A549 (cell line): ENCODE measurements around the gene MED9. TPM values are rescaled to one million over a fixed set of nuclear protein-coding genes. Genes with fewer than 3 reads are reported as not detected.
A peak's percentile ranks its signal among the peaks of the same experiment; 100 is the strongest.

Source experiments
- ATAC-seq, 2 experiments: fragments of 200-7000 bp in 1 of 2; fragments of >200 bp in 1 of 2; cut with Nextera tagmentation in 1 of 2; cut with Tn5 transposase in 1 of 2; 3 replicates each; pipeline versions ENCODE4 v1.8.0 to v1.9.1; 2018 to 2020; ENCODE audit warnings: mild to moderate bottlenecking in 1 of 2, moderate library complexity in 1 of 2
- CTCF ChIA-PET: fragments of 300-600 bp; sonication (Branson Sonifier 250); formaldehyde crosslinking; extraction: SDS; loops from one replicate; lab custom pipeline; 2021; ENCODE audit warnings: antibody characterized with exemption, inconsistent platforms; lab: Yijun Ruan, JAX
- POLR2A ChIA-PET: fragments of 350-600 bp; formaldehyde crosslinking; extraction: SDS; loops from one replicate; lab custom pipeline; 2021; ENCODE audit warnings: antibody characterized with exemption, inconsistent platforms; lab: Yijun Ruan, JAX
- DNase-seq, 2 experiments: peaks; one replicate each; pipeline versions ENCODE4 v3.0.0 to v3.0.0-alpha.2; 2011 to 2016; ENCODE audit warnings: low read depth in 1 of 2, low spot score in 1 of 2
- FAIRE-seq: peaks from 2 replicates; lab custom pipeline; 2011; peaks lifted over from hg19 to GRCh38; lab: Jason Lieb, UNC
- H3K27ac ChIP-seq, 2 experiments: fragments of >200 bp; sonication (Bioruptor Twin); formaldehyde crosslinking; 3 replicates each; pipeline ENCODE4 v1.5.1; 2016 to 2017
- H3K4me1 ChIP-seq: fragments of >200 bp; sonication (Bioruptor Twin); formaldehyde crosslinking; 3 replicates; pipeline ENCODE4 v1.6.1; 2016
- H3K4me2 ChIP-seq: fragments of >200 bp; sonication (Bioruptor Twin); formaldehyde crosslinking; 3 replicates; pipeline ENCODE4 v1.6.1; 2016
- H3K4me3 ChIP-seq: fragments of >200 bp; sonication (Bioruptor Twin); formaldehyde crosslinking; 3 replicates; pipeline ENCODE4 v1.5.1; 2016
- H3K9me3 ChIP-seq: fragments of >200 bp; sonication (Bioruptor Twin); formaldehyde crosslinking; 3 replicates; pipeline ENCODE4 v1.6.1; 2016
- BHLHE40 ChIP-seq: IDR thresholded peaks from 2 replicates; pipeline ENCODE4 v1.6.1; 2012; ENCODE audit warnings: low read depth, low read length, inconsistent platforms
- CBX8 ChIP-seq: fragments of 200-600 bp; sonication (generic); IDR thresholded peaks from 2 replicates; pipeline ENCODE4 v1.6.1; 2016
- CHD2 ChIP-seq: fragments of 150-350 bp; IDR thresholded peaks from 2 replicates; pipeline ENCODE4 v1.6.1; 2014; ENCODE audit warnings: low read length; ENCODE audit not compliant: partially characterized antibody
- CHD4 ChIP-seq: fragments of 200-600 bp; sonication (generic); IDR thresholded peaks from 2 replicates; pipeline ENCODE4 v1.6.1; 2016; ENCODE audit warnings: antibody characterized with exemption, mild to moderate bottlenecking, borderline replicate concordance
- EHMT2 ChIP-seq: fragments of 200-600 bp; sonication (generic); IDR thresholded peaks from 2 replicates; pipeline ENCODE4 v1.6.1; 2016; ENCODE audit warnings: antibody characterized with exemption, low read depth, mild to moderate bottlenecking, moderate library complexity
- ESRRA ChIP-seq: fragments of 150-350 bp; IDR thresholded peaks from 2 replicates; pipeline ENCODE4 v1.6.1; 2014; ENCODE audit warnings: mild to moderate bottlenecking, low read length, borderline replicate concordance
- GATA3 ChIP-seq: IDR thresholded peaks from 2 replicates; pipeline ENCODE4 v1.6.1; 2012; ENCODE audit warnings: borderline replicate concordance
- HOXA7 ChIP-seq: fragments of 250-450 bp; sonication (Bioruptor Pico); IDR thresholded peaks from 2 replicates; pipeline ENCODE4 v1.5.0; 2020; ENCODE audit warnings: mild to moderate bottlenecking, moderate library complexity
- NPAS2 ChIP-seq: fragments of 250-450 bp; sonication (Bioruptor Pico); IDR thresholded peaks from 2 replicates; pipeline ENCODE4 v1.8.0; 2022; ENCODE audit warnings: mild to moderate bottlenecking, moderate library complexity, borderline replicate concordance
- NR3C1 ChIP-seq: fragments of >200 bp; sonication (Bioruptor Twin); formaldehyde crosslinking; IDR thresholded peaks from 3 replicates; pipeline ENCODE4 v1.6.1; 2017
- POLR2A ChIP-seq: IDR thresholded peaks from 2 replicates; pipeline ENCODE4 v1.6.1; 2012; ENCODE audit warnings: mild to moderate bottlenecking, low read length
- RARB ChIP-seq: fragments of 250-450 bp; sonication (Bioruptor Pico); IDR thresholded peaks from 2 replicates; pipeline ENCODE4 v1.8.0; 2021; ENCODE audit warnings: mild to moderate bottlenecking, moderate library complexity
- RCOR1 ChIP-seq: fragments of 150-350 bp; IDR thresholded peaks from 2 replicates; pipeline ENCODE4 v1.6.1; 2014; ENCODE audit warnings: antibody characterized with exemption, low read length, low read depth
- RNF2 ChIP-seq: fragments of 200-600 bp; sonication (generic); IDR thresholded peaks from 2 replicates; pipeline ENCODE4 v1.6.1; 2016; ENCODE audit warnings: low read depth, mild to moderate bottlenecking, antibody characterized with exemption, moderate library complexity, borderline replicate concordance
- SREBF2 ChIP-seq: fragments of 450-650 bp; IDR thresholded peaks from 2 replicates; pipeline ENCODE4 v1.6.1; 2014; ENCODE audit warnings: mild to moderate bottlenecking, moderate library complexity
- TP53 ChIP-seq: fragments of 250-450 bp; sonication (Bioruptor Pico); IDR thresholded peaks from 2 replicates; pipeline ENCODE4 v1.5.0; 2021; ENCODE audit warnings: mild to moderate bottlenecking, moderate library complexity
- WGBS: methylation state at CpG from one replicate; pipeline ENCODE4 v1.1.6; 2017; ENCODE audit errors: missing lambda C conversion rate; 5-methylcytosine and 5-hydroxymethylcytosine counted together
- polyA plus RNA-seq, 4 experiments: library from polyadenylated mRNA; depleted of rRNA in 3 of 4; stranded (reverse); fragments of >200 nt; fragmentation: RNase III in 1 of 4; extraction: RNeasy Plus Mini Kit Qiagen cat#74134 plus additional on column Dnase treatment in 1 of 4; gene quantifications; 2 replicates in 3 of 4; 3 replicates in 1 of 4; pipeline ENCODE4 v1.2.3, GENCODE V29; 2011 to 2017
- TF ChIP-seq, protein P1 (sequence below): fragments of 250-450 bp; sonication (Bioruptor Pico); IDR thresholded peaks from 2 replicates; pipeline ENCODE4 v1.5.0; 2021; ENCODE audit warnings: mild to moderate bottlenecking, moderate library complexity, borderline replicate concordance
- TF ChIP-seq, protein P2 (sequence below): fragments of 450-650 bp; IDR thresholded peaks from 2 replicates; pipeline ENCODE4 v1.6.1; 2014; ENCODE audit warnings: antibody characterized with exemption
- TF ChIP-seq, protein P3 (sequence below): fragments of >200 bp; sonication (Bioruptor Twin); formaldehyde crosslinking; IDR thresholded peaks from 2 replicates; pipeline ENCODE4 v1.6.1; 2016
- TF ChIP-seq, protein P4 (sequence below): fragments of 200-600 bp; sonication (generic); IDR thresholded peaks from 2 replicates; pipeline ENCODE4 v1.6.1; 2016; ENCODE audit warnings: antibody characterized with exemption, mild to moderate bottlenecking, moderate library complexity

Gene MED9
- polyA plus RNA-seq, 2 of the 4 experiments (the other 2 are of a cell fraction): 15.2 to 17.4 TPM

DNA sequence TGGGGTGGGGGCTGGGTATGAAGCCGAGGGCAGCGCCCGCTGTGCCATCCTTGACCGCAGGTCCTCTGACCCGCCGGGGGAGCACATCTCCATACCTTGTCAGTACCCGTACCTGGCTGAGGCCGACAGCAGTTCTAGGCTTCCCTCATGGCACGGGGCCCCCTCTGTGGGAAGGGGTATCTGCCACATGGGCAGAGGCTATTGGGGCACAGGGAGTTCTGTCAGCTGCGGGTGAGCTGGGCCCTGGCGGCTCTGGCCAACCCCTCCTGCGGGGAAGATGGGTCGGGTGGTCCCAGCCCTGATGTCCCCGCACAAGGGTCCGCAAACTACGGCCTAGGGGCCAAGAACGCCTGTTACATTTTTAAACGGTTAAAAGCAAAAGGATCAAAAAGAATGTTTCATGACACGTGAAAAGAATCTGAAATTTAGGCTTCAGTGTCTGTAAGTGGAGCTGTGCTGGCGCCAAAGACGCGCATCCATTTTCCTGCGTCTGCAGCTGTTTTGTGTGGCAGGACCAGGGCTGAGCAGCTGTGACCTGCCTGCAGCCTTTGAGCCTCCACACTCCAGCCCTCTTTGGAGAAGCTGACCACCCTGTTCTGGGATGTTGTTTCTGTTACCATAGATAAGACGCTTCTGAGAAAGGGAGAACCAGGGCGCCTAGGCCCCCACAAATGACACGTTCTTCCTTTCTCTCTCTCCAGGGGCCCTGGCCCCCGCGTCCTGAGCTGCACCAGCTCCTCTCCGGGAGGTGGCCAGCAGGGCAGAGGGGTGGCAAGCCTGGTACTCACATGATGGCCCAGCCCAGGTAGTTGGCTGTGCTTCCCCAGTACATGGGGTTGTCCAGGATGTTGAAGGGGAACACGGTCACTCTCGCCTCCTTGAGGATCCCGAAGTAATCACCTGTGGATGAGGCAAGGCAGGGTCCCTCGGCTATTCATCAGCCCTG, 32.1 kb downstream of the MED9 start:
- no peak overlapping the region; a peak in 1 of 6 replicates for H3K27ac ChIP-seq
- DNase-seq: no peak
- WGBS: 91% methylated on average over 33 of the region's 33 CpGs
- CTCF ChIA-PET: interaction anchor here (1.2 to 9.0 kb wide), 7 partner anchors 10 to 154 kb away, joined by 4 to 102 read pairs (median 6); partner anchors contain the start of genes PEMT and RASD1
- H3K9me3 ChIP-seq: no peaks in the 10 kb centered on the region
- POLR2A ChIA-PET: interaction anchor here (1.1 kb wide), 1 partner anchor 13 kb away, joined by 3 read pairs; the partner anchor contains the start of gene RASD1
- TF ChIP-seq GATA3: no peak
- no peak for TF ChIP-seq RARB (CRISPR knock-in tag)
- TF ChIP-seq NPAS2 (CRISPR knock-in tag): no peak
- H3K4me2 ChIP-seq: no peak overlapping the region
- no peak for FAIRE-seq
- no peak overlapping the region for H3K4me3 ChIP-seq
- peaks cover 15% of the 10 kb centered on the region for H3K4me1 ChIP-seq
- ATAC-seq: no peak; a peak in 1 of 6 replicates

DNA sequence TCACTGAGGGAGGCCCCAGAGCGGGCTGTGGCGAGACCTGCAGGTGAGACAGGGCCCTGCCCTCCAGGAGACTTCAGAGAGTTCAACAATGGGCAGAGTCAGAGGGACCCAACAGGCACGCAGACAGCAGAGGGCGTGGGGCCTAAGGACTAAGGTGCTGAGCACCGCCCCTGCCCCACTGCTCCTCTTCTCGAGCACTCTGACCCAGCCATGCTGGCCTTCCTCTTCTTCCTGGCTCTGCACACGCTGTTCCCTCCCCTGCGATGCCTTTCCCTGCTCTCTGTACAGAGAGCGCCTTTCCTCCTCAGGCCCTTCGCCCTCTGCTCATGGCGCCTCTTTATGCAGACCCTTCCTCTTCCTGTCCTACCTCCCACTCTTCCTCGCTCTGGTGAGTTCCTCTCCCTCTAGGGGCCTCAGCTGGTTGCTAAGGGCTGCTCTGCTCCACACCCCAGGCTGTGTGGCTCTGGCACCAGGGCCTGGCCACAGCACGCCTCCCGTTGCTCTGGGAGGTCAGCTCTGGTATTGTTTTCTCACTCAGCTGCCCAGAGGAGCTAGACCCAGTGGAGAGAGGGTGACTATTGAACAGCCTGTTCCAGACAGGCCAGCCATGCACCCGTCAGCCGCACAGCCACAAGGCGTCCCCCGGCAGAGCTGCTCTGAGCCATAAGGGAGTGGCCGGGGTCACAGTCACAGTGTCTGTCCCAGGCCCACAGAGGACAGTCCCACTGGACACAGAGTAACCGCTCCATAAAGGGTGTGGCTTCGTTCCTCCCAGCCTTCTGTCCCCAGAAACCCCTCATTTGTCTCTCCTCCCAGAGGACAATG, 33.0 kb downstream of the MED9 start:
- ATAC-seq (peak in 1 of 2 experiments; percentile 14; a peak in 3 of 6 replicates), FAIRE-seq (no peak), DNase-seq (no peak)
- H3K4me3 ChIP-seq: no peak overlapping the region
- peaks cover 15% of the 10 kb centered on the region for H3K4me1 ChIP-seq
- TF ChIP-seq ESRRA (no peak), GATA3 (no peak), NPAS2 (CRISPR knock-in tag) (no peak), CBX8 (no peak), BHLHE40 (no peak), NR3C1 (no peak), POLR2A (no peak), CHD4 (no peak), RNF2 (no peak)
- TF ChIP-seq, protein P1, sequence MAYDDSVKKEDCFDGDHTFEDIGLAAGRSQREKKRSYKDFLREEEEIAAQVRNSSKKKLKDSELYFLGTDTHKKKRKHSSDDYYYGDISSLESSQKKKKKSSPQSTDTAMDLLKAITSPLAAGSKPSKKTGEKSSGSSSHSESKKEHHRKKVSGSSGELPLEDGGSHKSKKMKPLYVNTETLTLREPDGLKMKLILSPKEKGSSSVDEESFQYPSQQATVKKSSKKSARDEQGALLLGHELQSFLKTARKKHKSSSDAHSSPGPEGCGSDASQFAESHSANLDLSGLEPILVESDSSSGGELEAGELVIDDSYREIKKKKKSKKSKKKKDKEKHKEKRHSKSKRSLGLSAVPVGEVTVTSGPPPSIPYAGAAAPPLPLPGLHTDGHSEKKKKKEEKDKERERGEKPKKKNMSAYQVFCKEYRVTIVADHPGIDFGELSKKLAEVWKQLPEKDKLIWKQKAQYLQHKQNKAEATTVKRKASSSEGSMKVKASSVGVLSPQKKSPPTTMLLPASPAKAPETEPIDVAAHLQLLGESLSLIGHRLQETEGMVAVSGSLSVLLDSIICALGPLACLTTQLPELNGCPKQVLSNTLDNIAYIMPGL (CRISPR knock-in tag): no peak
- TF ChIP-seq, protein P2, sequence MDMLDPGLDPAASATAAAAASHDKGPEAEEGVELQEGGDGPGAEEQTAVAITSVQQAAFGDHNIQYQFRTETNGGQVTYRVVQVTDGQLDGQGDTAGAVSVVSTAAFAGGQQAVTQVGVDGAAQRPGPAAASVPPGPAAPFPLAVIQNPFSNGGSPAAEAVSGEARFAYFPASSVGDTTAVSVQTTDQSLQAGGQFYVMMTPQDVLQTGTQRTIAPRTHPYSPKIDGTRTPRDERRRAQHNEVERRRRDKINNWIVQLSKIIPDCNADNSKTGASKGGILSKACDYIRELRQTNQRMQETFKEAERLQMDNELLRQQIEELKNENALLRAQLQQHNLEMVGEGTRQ: no peak
- WGBS: 93% methylated on average over 21 of the region's 21 CpGs
- POLR2A ChIA-PET: interaction anchor here (1.1 kb wide), 1 partner anchor 14 kb away, joined by 3 read pairs; the partner anchor contains the start of gene RASD1
- H3K4me2 ChIP-seq: no peak overlapping the region
- H3K9me3 ChIP-seq: no peaks in the 10 kb centered on the region
- peak overlapping the region; percentile 25 to 45; a peak in 4 of 6 replicates for H3K27ac ChIP-seq
- CTCF ChIA-PET: interaction anchor here (0.9 to 9.0 kb wide), 11 partner anchors 11 to 155 kb away, joined by 3 to 102 read pairs (median 8); partner anchors contain the start of gene RASD1

DNA sequence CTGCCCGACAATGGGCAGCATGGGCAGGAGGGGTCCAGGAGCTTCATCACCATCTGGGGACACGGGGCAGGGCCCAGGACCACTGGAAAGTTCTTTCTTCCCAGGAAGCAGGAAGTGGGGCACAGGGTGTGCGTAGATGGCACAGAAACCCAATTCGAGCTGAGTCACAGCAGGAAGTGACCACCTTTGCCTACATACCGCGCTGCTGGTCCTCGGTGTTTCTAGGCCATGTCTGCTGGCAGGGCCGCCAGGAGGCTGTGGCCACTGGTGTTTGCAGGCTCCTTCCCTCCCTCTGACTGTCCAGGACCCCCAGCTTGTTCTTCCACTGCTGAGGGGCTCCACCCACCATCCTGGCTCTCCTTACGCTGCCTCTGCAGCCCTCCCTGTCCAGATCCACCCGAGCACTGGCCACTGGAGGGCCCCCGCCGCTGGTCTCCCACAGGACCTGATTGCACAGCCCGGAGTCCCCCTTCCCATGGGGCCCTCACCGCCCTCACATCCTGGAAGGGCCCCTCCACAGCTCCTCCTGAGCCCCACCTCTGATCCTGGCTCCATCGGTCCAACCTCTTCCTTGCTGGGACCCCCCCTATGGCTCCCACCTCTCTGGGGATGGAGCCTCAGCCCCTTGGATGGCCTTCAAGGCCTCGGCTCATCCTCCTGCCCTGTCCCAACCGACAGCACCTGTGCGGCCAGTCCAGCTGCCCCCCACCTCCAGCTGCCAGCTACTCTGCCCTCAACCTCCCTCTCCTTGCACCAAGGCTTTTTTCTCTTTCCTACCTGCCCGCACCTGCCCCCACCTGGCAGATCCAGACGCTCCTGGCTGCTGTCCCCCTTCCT, 33.9 kb downstream of the MED9 start:
- no peak for DNase-seq
- FAIRE-seq: no peak
- no peak for ATAC-seq
- Histone ChIP-seq H3K27ac (peak overlapping the region; percentile 25 to 45; a peak in 4 of 6 replicates), H3K4me3 (no peak overlapping the region), H3K9me3 (no peaks in the 10 kb centered on the region), H3K4me1 (peaks cover 15% of the 10 kb centered on the region), H3K4me2 (no peak overlapping the region)
- WGBS: 92% methylated on average over 20 of the region's 20 CpGs
- TF ChIP-seq, protein P3, sequence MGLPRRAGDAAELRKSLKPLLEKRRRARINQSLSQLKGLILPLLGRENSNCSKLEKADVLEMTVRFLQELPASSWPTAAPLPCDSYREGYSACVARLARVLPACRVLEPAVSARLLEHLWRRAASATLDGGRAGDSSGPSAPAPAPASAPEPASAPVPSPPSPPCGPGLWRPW: no peak
- TF ChIP-seq GATA3 (no peak), SREBF2 (no peak), HOXA7 (CRISPR knock-in tag) (no peak), CHD2 (no peak), TP53 (no peak), EHMT2 (no peak), RCOR1 (no peak)
- TF ChIP-seq, protein P4, sequence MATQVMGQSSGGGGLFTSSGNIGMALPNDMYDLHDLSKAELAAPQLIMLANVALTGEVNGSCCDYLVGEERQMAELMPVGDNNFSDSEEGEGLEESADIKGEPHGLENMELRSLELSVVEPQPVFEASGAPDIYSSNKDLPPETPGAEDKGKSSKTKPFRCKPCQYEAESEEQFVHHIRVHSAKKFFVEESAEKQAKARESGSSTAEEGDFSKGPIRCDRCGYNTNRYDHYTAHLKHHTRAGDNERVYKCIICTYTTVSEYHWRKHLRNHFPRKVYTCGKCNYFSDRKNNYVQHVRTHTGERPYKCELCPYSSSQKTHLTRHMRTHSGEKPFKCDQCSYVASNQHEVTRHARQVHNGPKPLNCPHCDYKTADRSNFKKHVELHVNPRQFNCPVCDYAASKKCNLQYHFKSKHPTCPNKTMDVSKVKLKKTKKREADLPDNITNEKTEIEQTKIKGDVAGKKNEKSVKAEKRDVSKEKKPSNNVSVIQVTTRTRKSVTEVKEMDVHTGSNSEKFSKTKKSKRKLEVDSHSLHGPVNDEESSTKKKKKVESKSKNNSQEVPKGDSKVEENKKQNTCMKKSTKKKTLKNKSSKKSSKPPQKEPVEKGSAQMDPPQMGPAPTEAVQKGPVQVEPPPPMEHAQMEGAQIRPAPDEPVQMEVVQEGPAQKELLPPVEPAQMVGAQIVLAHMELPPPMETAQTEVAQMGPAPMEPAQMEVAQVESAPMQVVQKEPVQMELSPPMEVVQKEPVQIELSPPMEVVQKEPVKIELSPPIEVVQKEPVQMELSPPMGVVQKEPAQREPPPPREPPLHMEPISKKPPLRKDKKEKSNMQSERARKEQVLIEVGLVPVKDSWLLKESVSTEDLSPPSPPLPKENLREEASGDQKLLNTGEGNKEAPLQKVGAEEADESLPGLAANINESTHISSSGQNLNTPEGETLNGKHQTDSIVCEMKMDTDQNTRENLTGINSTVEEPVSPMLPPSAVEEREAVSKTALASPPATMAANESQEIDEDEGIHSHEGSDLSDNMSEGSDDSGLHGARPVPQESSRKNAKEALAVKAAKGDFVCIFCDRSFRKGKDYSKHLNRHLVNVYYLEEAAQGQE: no peak
- POLR2A ChIA-PET: interaction anchor here (1.1 kb wide), 1 partner anchor 14 kb away, joined by 3 read pairs; the partner anchor contains the start of gene RASD1
- CTCF ChIA-PET: interaction anchor here (0.9 to 9.0 kb wide), 11 partner anchors 10 to 156 kb away, joined by 3 to 102 read pairs (median 5); partner anchors contain the start of gene RASD1
